ENCODE measurements around the gene IMPA2.

IMPA2 gene

GRCh38 chr18:12032786-12033642, 51.7 kb downstream of the IMPA2 start:
- TF ChIP-seq GATA3 (IDR thresholded peaks at IDR 0.05; ENCODE audit: low read depth, low read length) = no peak

- TF ChIP-seq GATA3 (IDR thresholded peaks at IDR 0.05; ENCODE audit: low read depth, low read length) = no peak
- TF ChIP-seq GATA2 (IDR thresholded peaks at IDR 0.05; ENCODE audit: low read depth, low read length) = no peak
Measured at GRCh38 chr18:12033643-12034025, 52.3 kb downstream of the IMPA2 start.

GRCh38 chr18:12034241-12035100, 53.2 kb downstream of the IMPA2 start:
- TF ChIP-seq GATA3 (IDR thresholded peaks at IDR 0.05; ENCODE audit: low read depth, low read length) (no peak), GATA2 (IDR thresholded peaks at IDR 0.05; ENCODE audit: low read depth, low read length) (no peak)

- TF ChIP-seq GATA2 (IDR thresholded peaks at IDR 0.05; ENCODE audit: low read depth, low read length) (no peak), GATA3 (IDR thresholded peaks at IDR 0.05; ENCODE audit: low read depth, low read length) (no peak)
Measured at GRCh38 chr18:12035481-12035880, 54.2 kb downstream of the IMPA2 start.

GRCh38 chr18:12036201-12036751, 55.0 kb downstream of the IMPA2 start:
- TF ChIP-seq GATA3 (IDR thresholded peaks at IDR 0.05; ENCODE audit: low read depth, low read length) (no peak), GATA2 (IDR thresholded peaks at IDR 0.05; ENCODE audit: low read depth, low read length) (no peak)

- TF ChIP-seq GATA3 (IDR thresholded peaks at IDR 0.05; ENCODE audit: low read depth, low read length) = no peak
- TF ChIP-seq GATA2 (IDR thresholded peaks at IDR 0.05; ENCODE audit: low read depth, low read length) = no peak
Measured at GRCh38 chr18:12038082-12038638, 56.9 kb downstream of the IMPA2 start.

- no peak for TF ChIP-seq GATA2 (IDR thresholded peaks at IDR 0.05; ENCODE audit: low read depth, low read length)
- TF ChIP-seq GATA3 (IDR thresholded peaks at IDR 0.05; ENCODE audit: low read depth, low read length) = no peak
Measured at GRCh38 chr18:12038639-12039539, 57.6 kb downstream of the IMPA2 start.

- TF ChIP-seq GATA2 (IDR thresholded peaks at IDR 0.05; ENCODE audit: low read depth, low read length) (no peak), GATA3 (IDR thresholded peaks at IDR 0.05; ENCODE audit: low read depth, low read length) (no peak)
Measured at GRCh38 chr18:12041561-12041960, 60.3 kb downstream of the IMPA2 start.

GRCh38 chr18:12043811-12044210, 62.5 kb downstream of the IMPA2 start:
- no peak for TF ChIP-seq GATA3 (IDR thresholded peaks at IDR 0.05; ENCODE audit: low read depth, low read length)
- no peak for TF ChIP-seq GATA2 (IDR thresholded peaks at IDR 0.05; ENCODE audit: low read depth, low read length)

- TF ChIP-seq GATA2 (IDR thresholded peaks at IDR 0.05; ENCODE audit: low read depth, low read length) (no peak), GATA3 (IDR thresholded peaks at IDR 0.05; ENCODE audit: low read depth, low read length) (no peak)
Measured at GRCh38 chr18:12044591-12044990, 63.3 kb downstream of the IMPA2 start.

- TF ChIP-seq GATA3 (IDR thresholded peaks at IDR 0.05; ENCODE audit: low read depth, low read length) (no peak), GATA2 (IDR thresholded peaks at IDR 0.05; ENCODE audit: low read depth, low read length) (no peak)
Measured at GRCh38 chr18:12046046-12046750, 64.9 kb downstream of the IMPA2 start.

- TF ChIP-seq GATA3 (IDR thresholded peaks at IDR 0.05; ENCODE audit: low read depth, low read length) = no peak
- no peak for TF ChIP-seq GATA2 (IDR thresholded peaks at IDR 0.05; ENCODE audit: low read depth, low read length)
Measured at GRCh38 chr18:12046751-12047335, 65.5 kb downstream of the IMPA2 start.

Measured in SH-SY5Y (cell line).